Upper lobe of left lung (tissue), 4 donors: ENCODE measurements around the gene TRHDE.

ENCODE experiments used
- POLR2A ChIP-seq, 4 donors: fragments of 450-650 bp; IDR thresholded peaks; one replicate each; pipeline ENCODE4 v1.5.1; 2016 to 2017; ENCODE audit warnings: antibody characterized with exemption in 4 of 4, mild to moderate bottlenecking in 2 of 4
- POLR2AphosphoS5 ChIP-seq, 2 donors: sonication (generic); formaldehyde crosslinking; IDR thresholded peaks; one replicate each; pipeline ENCODE4 v1.5.1; 2017; ENCODE audit warnings: antibody characterized with exemption in 2 of 2
- TF ChIP-seq, protein P1 (sequence below), 6 experiments: fragments of 450-650 bp in 4 of 6; fragments of 200-600 bp in 2 of 6; sonication (generic) in 2 of 6; IDR thresholded peaks; one replicate each; pipeline ENCODE4 v1.5.1; 2016 to 2019; ENCODE audit warnings: antibody characterized with exemption in 6 of 6

DNA sequence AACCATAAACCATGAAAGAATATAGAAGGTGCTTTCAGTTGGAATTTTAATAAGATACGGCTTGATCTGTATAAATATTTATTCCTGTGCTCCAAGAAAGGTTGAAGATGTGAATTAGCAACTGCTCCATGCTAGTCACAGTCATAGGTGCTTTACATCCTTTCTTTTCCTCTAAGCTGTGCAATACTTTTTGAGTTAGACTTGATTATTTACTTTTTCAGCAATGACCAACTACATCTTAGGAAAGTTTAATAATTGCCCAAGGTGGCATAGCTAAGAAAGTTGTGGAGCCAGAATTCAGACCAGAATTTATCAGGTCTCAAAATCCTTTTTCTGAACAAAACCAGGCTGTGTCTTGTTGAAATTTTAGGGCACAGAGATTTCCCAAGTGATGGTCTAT is 13.7 kb downstream of the TRHDE start:
- TF ChIP-seq POLR2A (IDR thresholded peaks at IDR 0.05) (no peak), POLR2AphosphoS5 (IDR thresholded peaks at IDR 0.05) (no peak)
- TF ChIP-seq, protein P1, sequence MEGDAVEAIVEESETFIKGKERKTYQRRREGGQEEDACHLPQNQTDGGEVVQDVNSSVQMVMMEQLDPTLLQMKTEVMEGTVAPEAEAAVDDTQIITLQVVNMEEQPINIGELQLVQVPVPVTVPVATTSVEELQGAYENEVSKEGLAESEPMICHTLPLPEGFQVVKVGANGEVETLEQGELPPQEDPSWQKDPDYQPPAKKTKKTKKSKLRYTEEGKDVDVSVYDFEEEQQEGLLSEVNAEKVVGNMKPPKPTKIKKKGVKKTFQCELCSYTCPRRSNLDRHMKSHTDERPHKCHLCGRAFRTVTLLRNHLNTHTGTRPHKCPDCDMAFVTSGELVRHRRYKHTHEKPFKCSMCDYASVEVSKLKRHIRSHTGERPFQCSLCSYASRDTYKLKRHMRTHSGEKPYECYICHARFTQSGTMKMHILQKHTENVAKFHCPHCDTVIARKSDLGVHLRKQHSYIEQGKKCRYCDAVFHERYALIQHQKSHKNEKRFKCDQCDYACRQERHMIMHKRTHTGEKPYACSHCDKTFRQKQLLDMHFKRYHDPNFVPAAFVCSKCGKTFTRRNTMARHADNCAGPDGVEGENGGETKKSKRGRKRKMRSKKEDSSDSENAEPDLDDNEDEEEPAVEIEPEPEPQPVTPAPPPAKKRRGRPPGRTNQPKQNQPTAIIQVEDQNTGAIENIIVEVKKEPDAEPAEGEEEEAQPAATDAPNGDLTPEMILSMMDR (IDR thresholded peaks at IDR 0.05), result no peak
